ENCODE measurements around the gene CMC2.

- TF ChIP-seq CTCF (conservative IDR thresholded peaks at IDR 0.05; ENCODE audit: low read length), result peak; percentile 34; the same call in 1 of the 2 replicates
- no peak for TF ChIP-seq EZH2phosphoT487 (IDR thresholded peaks at IDR 0.05; ENCODE audit: borderline replicate concordance, low read depth, low read length)
Observed at GRCh38 chr16:80968386-80969113, 38.1 kb downstream of the CMC2 start.

All from OCI-LY7 (cell line).